Fibroblast of villous mesenchyme (primary cell): ENCODE data around the gene ANKRD11. TPM values are rescaled to one million over a fixed set of nuclear protein-coding genes. Genes with fewer than 3 reads are reported as not detected.

Experiments
- DNase-seq: peaks from one replicate; pipeline ENCODE4 v3.0.0-alpha.2; 2010; ENCODE audit warnings: low read depth
- H3K4me3 ChIP-seq: 2 replicates; pipeline ENCODE4 v1.5.1; 2011; ENCODE audit warnings: low read depth, mild to moderate bottlenecking, low read length
- CTCF ChIP-seq: IDR thresholded peaks from 2 replicates; pipeline ENCODE4 v1.5.1; 2012; ENCODE audit warnings: low read depth, mild to moderate bottlenecking, low read length; ENCODE audit not compliant: insufficient read depth
- total RNA-seq: library from RNA; depleted of rRNA; stranded (reverse); fragments of >200 nt; gene quantifications from 2 replicates; pipeline ENCODE4 v1.2.3, GENCODE V29; 2012

The ANKRD11 gene
- total RNA-seq, 1 donor: 69.5 TPM

- no peak for DNase-seq
- no peak for TF ChIP-seq CTCF
- no peak overlapping the region for H3K4me3 ChIP-seq
Measured at GRCh38 chr16:89499767-89500166, 9.4 kb upstream of the ANKRD11 start.

- TF ChIP-seq CTCF: no peak
- H3K4me3 ChIP-seq: no peak overlapping the region
- peak; percentile 99 for DNase-seq
Measured at GRCh38 chr16:89498839-89499238, 8.5 kb upstream of the ANKRD11 start.

- DNase-seq: peak; percentile 94
- peak; percentile 10 for TF ChIP-seq CTCF
Measured at GRCh38 chr16:89495121-89495520, 4.8 kb upstream of the ANKRD11 start.

GRCh38 chr16:89493776-89494175, 3.4 kb upstream of the ANKRD11 start:
- DNase-seq: no peak
- no peak for TF ChIP-seq CTCF

More at GRCh38 chr16:89495121-89495520, 4.8 kb upstream of the ANKRD11 start:
- no peak overlapping the region for H3K4me3 ChIP-seq

GRCh38 chr16:89491974-89492687, 1.8 kb upstream of the ANKRD11 start:
- peak overlapping the region; percentile 91 for H3K4me3 ChIP-seq
- peak; percentile 46 for DNase-seq
- no peak for TF ChIP-seq CTCF

More at GRCh38 chr16:89493776-89494175, 3.4 kb upstream of the ANKRD11 start:
- H3K4me3 ChIP-seq: no peak overlapping the region

- DNase-seq: peak; percentile 59
- H3K4me3 ChIP-seq: peak overlapping the region; percentile 91
Measured at GRCh38 chr16:89491238-89491869, 993 bp upstream of the ANKRD11 start.

More at GRCh38 chr16:89491238-89491869, 993 bp upstream of the ANKRD11 start:
- TF ChIP-seq CTCF: peak; percentile 25
